Fibroblast of villous mesenchyme (primary cell): ENCODE results near the gene SGO2. TPM values are rescaled to one million over a fixed set of nuclear protein-coding genes. Genes with fewer than 3 reads are reported as not detected.
"Not testable (repeated sequence)": the region's sequence is repeated elsewhere in the genome, so short reads cannot be mapped to it uniquely, and the experiment has no call there.

ENCODE experiments used
- DNase-seq: peaks from one replicate; pipeline ENCODE4 v3.0.0-alpha.2; 2010; ENCODE audit warnings: low read depth
- H3K4me3 ChIP-seq: 2 replicates; pipeline ENCODE4 v1.5.1; 2011; ENCODE audit warnings: low read depth, mild to moderate bottlenecking, low read length
- CTCF ChIP-seq: IDR thresholded peaks from 2 replicates; pipeline ENCODE4 v1.5.1; 2012; ENCODE audit warnings: low read depth, mild to moderate bottlenecking, low read length; ENCODE audit not compliant: insufficient read depth
- total RNA-seq: library from RNA; depleted of rRNA; stranded (reverse); fragments of >200 nt; gene quantifications from 2 replicates; pipeline ENCODE4 v1.2.3, GENCODE V29; 2012

Gene SGO2
- total RNA-seq, 1 donor, result 12.1 TPM

- no peak for DNase-seq
- H3K4me3 ChIP-seq, result no peak overlapping the region
- no peak for TF ChIP-seq CTCF
These were observed 2.2 kb downstream of the SGO2 start for GRCh38 chr2:200528228-200528627.

- DNase-seq, result no peak
- no peak overlapping the region for H3K4me3 ChIP-seq
- TF ChIP-seq CTCF, result no peak
These were observed 7.7 kb downstream of the SGO2 start for GRCh38 chr2:200533754-200534153.

GRCh38 chr2:200534572-200534971 lies 8.6 kb downstream of the SGO2 start:
- TF ChIP-seq CTCF, result no peak
- no peak overlapping the region for H3K4me3 ChIP-seq
- DNase-seq, result no peak

- TF ChIP-seq CTCF, result no peak
- no peak overlapping the region for H3K4me3 ChIP-seq
These were observed 12.1 kb downstream of the SGO2 start for GRCh38 chr2:200538139-200538538.

GRCh38 chr2:200540793-200541192 lies 14.8 kb downstream of the SGO2 start:
- no peak overlapping the region for H3K4me3 ChIP-seq
- TF ChIP-seq CTCF, result no peak
- no peak for DNase-seq

More at GRCh38 chr2:200538139-200538538, 12.1 kb downstream of the SGO2 start:
- no peak for DNase-seq

- not testable (repeated sequence) for DNase-seq, H3K4me3 ChIP-seq
These were observed 40.6 kb downstream of the SGO2 start for GRCh38 chr2:200566596-200566995.

- no peak overlapping the region for H3K4me3 ChIP-seq
- no peak for DNase-seq
- no peak for TF ChIP-seq CTCF
These were observed 41.9 kb downstream of the SGO2 start for GRCh38 chr2:200567932-200568331.
